Muscle layer of colon (tissue), 2 donors: ENCODE data around the gene SLC17A5.

Experiments used
- H3K27ac ChIP-seq: one replicate; pipeline ENCODE4 v1.7.0; 2013; ENCODE audit warnings: low read depth, mild to moderate bottlenecking, low read length, moderate library complexity
- H3K27me3 ChIP-seq, 2 donors: one replicate each; pipeline ENCODE4 v1.7.0; 2013; ENCODE audit warnings: low read length in 2 of 2, mild to moderate bottlenecking in 2 of 2; ENCODE audit not compliant: insufficient read depth in 2 of 2, control insufficient read depth in 1 of 2
- H3K36me3 ChIP-seq: one replicate; pipeline ENCODE4 v1.7.0; 2013; ENCODE audit warnings: mild to moderate bottlenecking, low read length; ENCODE audit not compliant: insufficient read depth
- H3K4me1 ChIP-seq: one replicate; pipeline ENCODE4 v1.7.0; 2013; ENCODE audit warnings: mild to moderate bottlenecking, low read length; ENCODE audit not compliant: insufficient read depth
- H3K4me3 ChIP-seq, 2 donors: one replicate each; pipeline ENCODE4 v1.7.0; 2013; ENCODE audit warnings: low read length in 2 of 2, low read depth in 1 of 2, mild to moderate bottlenecking in 1 of 2, moderate library complexity in 1 of 2
- H3K9ac ChIP-seq: one replicate; pipeline ENCODE4 v1.7.0; 2013; ENCODE audit warnings: low read length
- H3K9me3 ChIP-seq: one replicate; pipeline ENCODE4 v1.7.0; 2013; ENCODE audit warnings: mild to moderate bottlenecking, low read length
- donor health status: abdominal sarcoma.
- donor health status: Adenocarcinoma of cecum.

The SLC17A5 gene, protein sequence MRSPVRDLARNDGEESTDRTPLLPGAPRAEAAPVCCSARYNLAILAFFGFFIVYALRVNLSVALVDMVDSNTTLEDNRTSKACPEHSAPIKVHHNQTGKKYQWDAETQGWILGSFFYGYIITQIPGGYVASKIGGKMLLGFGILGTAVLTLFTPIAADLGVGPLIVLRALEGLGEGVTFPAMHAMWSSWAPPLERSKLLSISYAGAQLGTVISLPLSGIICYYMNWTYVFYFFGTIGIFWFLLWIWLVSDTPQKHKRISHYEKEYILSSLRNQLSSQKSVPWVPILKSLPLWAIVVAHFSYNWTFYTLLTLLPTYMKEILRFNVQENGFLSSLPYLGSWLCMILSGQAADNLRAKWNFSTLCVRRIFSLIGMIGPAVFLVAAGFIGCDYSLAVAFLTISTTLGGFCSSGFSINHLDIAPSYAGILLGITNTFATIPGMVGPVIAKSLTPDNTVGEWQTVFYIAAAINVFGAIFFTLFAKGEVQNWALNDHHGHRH

DNA sequence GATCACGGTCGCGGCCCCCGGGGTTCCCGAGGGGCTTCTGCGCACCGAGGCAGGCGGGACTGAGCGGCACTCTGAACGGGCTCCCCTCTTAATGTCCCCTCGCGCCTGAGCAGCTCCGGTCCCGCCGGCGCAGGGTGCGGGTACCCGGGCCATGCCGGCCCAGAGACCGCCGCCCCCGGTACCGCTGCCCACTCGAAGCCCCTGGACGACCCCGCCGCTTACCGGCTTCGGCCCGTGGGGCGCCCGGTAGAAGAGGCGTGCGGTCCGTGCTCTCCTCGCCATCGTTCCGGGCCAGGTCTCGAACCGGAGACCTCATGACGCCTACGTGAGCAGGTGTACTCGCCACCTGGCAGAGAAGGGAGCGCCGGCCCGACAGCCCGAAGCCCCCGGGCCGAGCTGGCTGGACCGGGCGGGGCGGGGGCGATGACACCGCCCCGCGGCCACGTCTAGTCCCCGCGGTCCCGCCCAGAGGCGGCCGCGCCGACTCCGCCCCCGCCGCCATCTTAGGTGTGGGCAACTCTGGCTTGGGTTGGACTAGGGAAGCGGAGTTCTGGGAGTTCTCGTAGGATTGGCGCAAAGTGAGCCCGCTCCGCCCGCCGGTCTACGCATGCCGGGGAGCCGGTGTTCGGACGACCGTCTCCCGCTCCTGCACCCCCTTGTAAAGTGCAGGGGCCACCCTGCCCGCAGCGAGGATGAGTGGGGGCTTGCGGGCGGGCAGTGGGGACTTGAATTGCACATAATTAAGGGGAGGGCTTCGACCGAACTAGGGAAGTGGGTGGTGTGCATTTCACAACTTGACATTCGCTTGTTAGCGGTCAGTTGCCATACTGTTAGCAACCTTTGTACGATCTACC lies at the start of gene SLC17A5:
Gene SLC17A5, minus strand, starts transcription at position 422 of the 854 bp plus-strand sequence. Its CDS starts 106 bp downstream, at position 316.
- Histone ChIP-seq H3K9ac (peak within 1 kb of the TSS; percentile 90), H3K4me3 (peak within 1 kb of the TSS; percentile 75 to 91), H3K27me3 (no peaks in the 10 kb centered on the region), H3K9me3 (no peaks in the 10 kb centered on the region), H3K4me1 (peaks cover 3% of the 10 kb centered on the region), H3K36me3 (peaks cover 4% of the 10 kb centered on the region), H3K27ac (peak within 1 kb of the TSS; percentile 93)

DNA sequence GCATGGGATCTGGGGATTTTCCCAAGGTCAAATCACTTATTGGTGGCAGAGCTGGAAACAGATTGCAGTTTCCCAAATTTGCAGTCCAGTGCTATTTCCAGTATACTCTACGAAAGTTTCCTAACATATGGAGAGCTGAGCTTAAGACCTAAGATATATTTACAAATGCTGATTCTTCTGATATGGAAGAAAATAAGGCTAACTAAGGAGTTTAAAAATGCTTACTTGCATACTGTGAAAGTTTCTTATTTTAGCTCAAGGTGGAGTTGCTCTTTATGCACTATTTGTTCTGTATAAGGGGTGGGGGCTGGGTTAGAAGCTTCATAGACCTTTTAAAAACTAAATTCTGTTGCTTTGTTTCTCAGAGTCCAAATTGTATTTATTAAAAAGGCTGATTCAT lies 49.7 kb upstream of the SLC17A5 start:
- H3K9ac ChIP-seq: no peak overlapping the region
- peaks cover 20% of the 10 kb centered on the region for H3K4me1 ChIP-seq
- H3K9me3 ChIP-seq: no peaks in the 10 kb centered on the region
- no peak overlapping the region for H3K4me3 ChIP-seq
- no peak overlapping the region for H3K27ac ChIP-seq
- no peaks in the 10 kb centered on the region for H3K27me3 ChIP-seq
- no peaks in the 10 kb centered on the region for H3K36me3 ChIP-seq

DNA sequence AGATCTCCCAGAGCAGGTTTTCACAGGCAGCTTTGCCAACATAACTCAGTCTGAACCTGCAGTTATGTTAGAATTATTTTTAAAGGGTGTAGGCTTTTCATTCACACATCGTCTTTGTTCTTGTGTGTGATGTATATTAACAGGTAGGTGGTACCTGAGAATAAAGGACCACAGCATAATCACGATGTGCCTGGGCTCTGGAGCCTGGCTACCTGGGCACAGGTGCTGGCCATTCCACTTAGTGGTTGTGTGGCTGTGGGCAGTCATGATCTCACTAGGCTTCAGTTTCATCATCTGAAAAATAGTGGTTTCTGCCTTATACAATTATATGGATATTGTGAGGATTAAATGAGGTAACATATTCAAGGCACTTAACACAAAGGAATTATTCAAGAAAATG lies 48.7 kb upstream of the SLC17A5 start:
- H3K9me3 ChIP-seq: no peaks in the 10 kb centered on the region
- H3K27ac ChIP-seq: no peak overlapping the region
- no peak overlapping the region for H3K9ac ChIP-seq
- H3K4me3 ChIP-seq: no peak overlapping the region
- H3K4me1 ChIP-seq: peaks cover 21% of the 10 kb centered on the region
- no peaks in the 10 kb centered on the region for H3K36me3 ChIP-seq
- no peaks in the 10 kb centered on the region for H3K27me3 ChIP-seq

DNA sequence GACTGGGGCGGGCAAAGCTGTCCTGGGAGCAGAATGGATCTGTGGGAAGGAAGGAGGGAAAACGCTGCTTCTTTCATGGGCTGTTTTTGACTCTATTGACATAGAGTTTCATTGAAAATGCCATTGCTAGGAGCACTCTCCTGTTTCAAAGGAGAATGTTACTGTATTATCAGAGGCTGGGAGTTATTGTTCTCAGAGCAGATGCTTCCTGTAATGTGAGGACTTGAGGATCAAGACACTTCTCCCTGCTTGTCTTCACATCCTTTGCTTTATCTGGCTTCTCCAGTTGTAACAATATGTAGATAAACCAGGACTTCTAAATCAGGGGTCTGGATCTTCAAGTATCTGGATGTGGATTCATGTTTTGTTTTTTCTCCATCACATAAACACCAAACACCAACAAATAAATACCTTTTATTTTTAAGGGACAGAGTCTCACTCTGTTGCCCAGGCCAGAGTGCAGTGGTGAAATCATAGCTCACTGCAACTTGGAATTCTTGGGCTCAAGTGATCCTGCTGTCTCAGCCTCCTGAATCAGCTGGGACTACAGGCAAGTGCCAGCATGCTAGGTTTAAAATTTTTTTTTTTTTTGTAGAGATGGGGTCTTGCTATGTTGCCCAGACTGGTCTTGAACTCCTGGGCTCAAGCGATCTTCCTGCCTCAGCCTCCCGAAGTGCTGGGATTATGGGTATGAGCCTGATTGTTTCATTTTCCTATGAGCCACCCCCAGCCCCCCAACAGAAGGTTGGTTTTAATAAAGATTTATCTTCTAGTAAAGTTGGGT lies 46.1 kb upstream of the SLC17A5 start:
- H3K27me3 ChIP-seq: no peaks in the 10 kb centered on the region
- H3K36me3 ChIP-seq: no peaks in the 10 kb centered on the region
- H3K9me3 ChIP-seq: no peaks in the 10 kb centered on the region
- H3K4me3 ChIP-seq: no peak overlapping the region
- H3K4me1 ChIP-seq: peaks cover 32% of the 10 kb centered on the region
- H3K27ac ChIP-seq: no peak overlapping the region
- H3K9ac ChIP-seq: no peak overlapping the region

DNA sequence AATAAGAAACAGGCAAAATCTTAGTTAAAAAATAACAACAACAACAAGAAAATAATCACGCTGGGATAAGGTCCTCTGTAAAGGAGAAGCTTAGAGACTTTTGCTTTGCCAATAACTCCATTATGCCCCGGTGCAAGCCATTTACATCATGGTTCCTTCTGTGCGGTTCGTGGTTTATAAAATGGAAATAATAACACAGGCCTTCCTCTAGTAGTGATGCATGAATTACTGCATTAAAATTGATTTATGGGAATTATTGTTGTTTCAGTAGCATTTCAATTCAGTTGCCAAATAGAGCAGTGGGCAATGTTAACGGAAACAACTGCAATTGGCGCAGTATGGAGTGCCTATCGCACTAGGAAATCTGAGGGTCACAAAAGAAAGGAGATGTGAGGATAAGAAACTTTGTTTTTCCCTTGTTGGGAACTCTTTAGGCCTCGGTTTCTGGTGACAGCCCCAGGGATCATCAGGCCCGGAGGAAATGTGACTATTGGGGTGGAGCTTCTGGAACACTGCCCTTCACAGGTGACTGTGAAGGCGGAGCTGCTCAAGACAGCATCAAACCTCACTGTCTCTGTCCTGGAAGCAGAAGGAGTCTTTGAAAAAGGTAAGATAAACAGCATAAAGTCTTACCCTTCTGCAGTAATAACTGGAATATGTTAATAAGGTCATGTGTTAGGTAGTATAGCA lies 43.3 kb upstream of the SLC17A5 start:
- Histone ChIP-seq H3K9me3 (no peaks in the 10 kb centered on the region), H3K27ac (peak overlapping the region; percentile 80), H3K27me3 (no peaks in the 10 kb centered on the region), H3K9ac (peak overlapping the region; percentile 75), H3K4me3 (peak overlapping the region; percentile 39 to 85), H3K36me3 (no peaks in the 10 kb centered on the region), H3K4me1 (peaks cover 23% of the 10 kb centered on the region)

DNA sequence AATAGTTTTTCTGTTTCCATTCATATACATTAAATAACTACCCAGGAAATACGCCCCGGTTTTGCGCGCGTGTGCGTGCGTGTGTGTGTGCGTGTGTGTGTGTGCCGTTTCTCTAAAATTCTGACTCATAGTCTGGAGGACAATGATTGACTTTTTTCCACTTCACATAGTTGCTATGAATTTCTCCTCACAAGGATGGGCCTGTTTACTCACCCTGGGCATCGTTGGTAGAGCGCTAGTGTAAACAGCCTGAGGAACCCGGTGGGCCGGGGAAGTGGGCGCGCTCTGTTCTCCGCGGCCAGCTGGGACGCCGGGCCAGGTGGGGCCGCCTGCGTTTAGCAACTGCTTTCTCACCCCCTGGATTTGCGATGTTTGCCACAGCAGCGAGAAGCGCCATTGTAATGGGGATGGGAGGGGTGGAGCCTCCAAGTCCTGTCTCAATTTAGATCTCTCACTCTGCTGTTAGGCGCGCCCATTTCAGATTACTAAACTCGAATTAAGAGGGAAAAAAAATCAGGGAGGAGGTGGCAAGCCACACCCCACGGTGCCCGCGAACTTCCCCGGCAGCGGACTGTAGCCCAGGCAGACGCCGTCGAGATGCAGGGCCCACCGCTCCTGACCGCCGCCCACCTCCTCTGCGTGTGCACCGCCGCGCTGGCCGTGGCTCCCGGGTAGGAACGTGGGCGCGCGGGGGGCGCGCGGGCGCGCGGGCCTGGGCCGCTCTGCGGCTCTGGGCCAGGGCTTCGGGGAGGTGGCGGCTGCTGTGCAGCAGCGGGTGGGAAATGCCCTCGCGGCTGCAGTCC lies 42.0 kb upstream of the SLC17A5 start, which contains the start of gene CD109:
Gene CD109, plus strand, starts transcription at position 585 of the 803 bp plus-strand sequence. Its CDS starts 13 bp downstream, at position 598.
- Histone ChIP-seq H3K9ac (peak within 1 kb of the TSS; percentile 75), H3K36me3 (no peaks in the 10 kb centered on the region)

DNA sequence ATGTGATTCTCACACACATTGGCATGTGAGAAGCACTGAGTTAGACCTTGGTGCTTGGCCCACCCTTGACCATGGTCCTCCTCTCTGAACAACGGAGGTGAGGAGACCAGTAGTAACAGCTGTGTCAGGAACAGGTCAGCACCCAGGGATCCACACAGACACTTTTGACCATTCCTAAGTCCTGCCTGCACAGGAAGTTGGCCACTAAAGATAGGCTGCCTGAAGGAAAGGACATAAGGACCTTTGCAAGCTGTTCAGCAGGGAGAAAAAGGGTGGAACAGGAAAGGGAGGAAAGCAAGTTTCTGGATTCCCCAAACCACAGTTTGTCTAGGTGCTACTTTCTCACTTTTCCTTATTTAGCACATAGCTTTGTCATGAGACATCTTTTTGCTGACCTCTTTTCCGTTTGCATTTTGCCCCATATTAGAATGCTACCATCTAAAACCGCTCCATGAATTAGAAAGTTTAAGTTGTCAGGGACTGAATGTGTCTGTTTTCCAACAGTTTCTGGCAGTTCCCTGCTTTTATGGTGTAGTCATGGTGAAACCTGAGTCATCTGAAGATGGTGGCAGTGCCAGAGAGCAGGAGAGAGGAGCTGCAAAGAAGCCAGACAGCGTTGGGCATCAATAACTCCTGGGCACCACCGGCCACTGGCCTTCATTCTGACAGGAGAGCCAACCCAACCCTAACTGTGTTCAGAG lies 41.1 kb upstream of the SLC17A5 start:
- H3K36me3 ChIP-seq: no peaks in the 10 kb centered on the region
- no peak overlapping the region for H3K9ac ChIP-seq
- H3K27ac ChIP-seq: no peak overlapping the region
- peaks cover 23% of the 10 kb centered on the region for H3K4me1 ChIP-seq
- H3K4me3 ChIP-seq: peak overlapping the region in 1 of 2 donors; percentile 85
- H3K9me3 ChIP-seq: no peaks in the 10 kb centered on the region
- H3K27me3 ChIP-seq: no peaks in the 10 kb centered on the region

More for the DNA sequence above, 42.0 kb upstream of the SLC17A5 start, which contains the start of gene CD109:
- Histone ChIP-seq H3K9me3 (no peaks in the 10 kb centered on the region), H3K4me1 (peaks cover 23% of the 10 kb centered on the region), H3K4me3 (peak within 1 kb of the TSS; percentile 39 to 85), H3K27ac (peak within 1 kb of the TSS; percentile 80), H3K27me3 (no peaks in the 10 kb centered on the region)

DNA sequence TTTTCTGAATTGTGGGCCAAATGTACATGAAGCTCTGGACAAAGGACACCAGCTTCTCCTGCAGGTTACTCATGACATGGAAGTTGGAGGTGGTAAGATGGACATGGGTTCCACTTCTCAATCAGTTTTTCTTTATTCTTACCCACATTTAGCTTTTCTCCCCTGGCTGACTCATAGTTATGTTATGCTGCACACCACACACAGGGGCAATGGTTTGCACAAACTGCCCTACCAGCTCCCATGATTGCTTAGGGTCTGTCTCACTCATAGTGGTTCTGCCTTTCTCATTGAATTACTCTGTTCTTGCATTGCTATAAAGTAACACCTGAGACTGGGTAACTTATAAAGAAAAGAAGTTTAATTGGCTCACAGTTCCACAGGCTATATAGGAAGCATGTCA lies 37.7 kb upstream of the SLC17A5 start:
- Histone ChIP-seq H3K27ac (no peak overlapping the region), H3K9me3 (no peaks in the 10 kb centered on the region), H3K4me3 (no peak overlapping the region), H3K9ac (no peak overlapping the region), H3K36me3 (no peaks in the 10 kb centered on the region), H3K27me3 (no peaks in the 10 kb centered on the region), H3K4me1 (peaks cover 9% of the 10 kb centered on the region)

DNA sequence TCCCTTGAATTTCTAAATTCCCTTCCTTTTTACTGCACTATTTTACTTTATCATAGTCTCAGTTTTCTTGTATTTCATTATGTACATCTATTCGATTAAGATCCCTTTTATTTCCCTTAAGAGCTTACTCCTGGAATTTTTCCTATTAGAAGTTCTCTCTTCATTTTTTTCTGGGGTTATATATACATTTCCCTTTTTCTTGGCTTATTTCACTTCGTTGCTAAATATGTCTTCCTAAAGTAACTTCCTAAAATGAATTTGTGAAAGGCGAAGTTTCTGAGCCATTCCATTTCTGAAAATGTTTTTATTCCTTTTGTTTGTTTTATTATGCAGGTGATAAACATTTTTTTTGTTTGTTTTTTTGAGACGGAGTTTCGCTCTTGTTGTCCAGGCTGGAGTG lies 36.3 kb upstream of the SLC17A5 start:
- H3K36me3 ChIP-seq: no peaks in the 10 kb centered on the region
- H3K9ac ChIP-seq: no peak overlapping the region
- H3K27me3 ChIP-seq: no peaks in the 10 kb centered on the region
- peaks cover 6% of the 10 kb centered on the region for H3K4me1 ChIP-seq
- no peak overlapping the region for H3K27ac ChIP-seq
- no peaks in the 10 kb centered on the region for H3K9me3 ChIP-seq
- H3K4me3 ChIP-seq: no peak overlapping the region
